DOHH2 (cell line): Measurements from ENCODE around the gene ZNF467.

ENCODE experiments used
- H3F3A ChIP-seq: fragments of 200-600 bp; sonication (generic), shearing (Covaris generic); 2 replicates; pipeline ENCODE4 v1.6.0; 2016; ENCODE audit warnings: antibody characterized with exemption, mild to moderate bottlenecking; ENCODE audit not compliant: control insufficient read depth, insufficient read depth
- H3K27ac ChIP-seq: fragments of 200-600 bp; sonication (generic); 2 replicates; pipeline ENCODE4 v1.5.1; 2014; ENCODE audit warnings: low read depth, mild to moderate bottlenecking, low read length, moderate library complexity
- H3K27me3 ChIP-seq: fragments of 200-600 bp; sonication (generic); 2 replicates; pipeline ENCODE4 v1.6.1; 2014; ENCODE audit warnings: mild to moderate bottlenecking, low read length, mixed read lengths; ENCODE audit not compliant: control insufficient read depth
- H3K36me3 ChIP-seq: fragments of 200-600 bp; sonication (generic); 2 replicates; pipeline ENCODE4 v1.6.1; 2014; ENCODE audit warnings: mild to moderate bottlenecking, low read length, moderate library complexity, mixed read lengths; ENCODE audit not compliant: control insufficient read depth
- H3K4me1 ChIP-seq: fragments of 200-600 bp; sonication (generic); 2 replicates; pipeline ENCODE4 v1.6.1; 2014; ENCODE audit warnings: mild to moderate bottlenecking, low read length, mixed read lengths; ENCODE audit not compliant: control insufficient read depth
- H3K4me2 ChIP-seq: fragments of 200-600 bp; sonication (generic); 2 replicates; pipeline ENCODE4 v1.6.0; 2014; ENCODE audit warnings: mild to moderate bottlenecking, low read length, moderate library complexity
- H3K4me3 ChIP-seq: fragments of 200-600 bp; sonication (generic); 2 replicates; pipeline ENCODE4 v1.5.1; 2014; ENCODE audit warnings: mild to moderate bottlenecking, low read length, mixed read lengths
- H3K79me2 ChIP-seq: fragments of 200-600 bp; sonication (generic); 2 replicates; pipeline ENCODE4 v1.6.1; 2014; ENCODE audit warnings: mild to moderate bottlenecking, low read length, mixed read lengths; ENCODE audit not compliant: control insufficient read depth
- H3K9me2 ChIP-seq: fragments of 200-600 bp; sonication (generic); replicated peaks from 2 replicates; pipeline ENCODE4 v1.6.1; 2014; ENCODE audit warnings: mild to moderate bottlenecking, low read length, mixed read lengths; ENCODE audit not compliant: control insufficient read depth
- H3K9me3 ChIP-seq: fragments of 200-600 bp; sonication (generic); 2 replicates; pipeline ENCODE4 v1.6.1; 2014; ENCODE audit warnings: antibody characterized with exemption, low read length, mixed read lengths; ENCODE audit not compliant: control insufficient read depth, insufficient read depth
- H4K20me1 ChIP-seq: fragments of 200-600 bp; sonication (generic); 2 replicates; pipeline ENCODE4 v1.6.0; 2014; ENCODE audit warnings: low read depth, mild to moderate bottlenecking, antibody characterized with exemption, low read length, moderate library complexity; ENCODE audit not compliant: control insufficient read depth, insufficient read depth
- EZH2phosphoT487 ChIP-seq: fragments of 200-600 bp; sonication (generic); IDR thresholded peaks from 2 replicates; pipeline ENCODE4 v1.6.1; 2017; ENCODE audit warnings: borderline replicate concordance, mild to moderate bottlenecking, antibody characterized with exemption, low read length, moderate library complexity, mixed read lengths
- TF ChIP-seq, protein P1 (sequence below): fragments of 200-600 bp; sonication (generic); IDR thresholded peaks from one replicate; pipeline ENCODE4 v1.5.1; 2014; ENCODE audit warnings: antibody characterized with exemption, mild to moderate bottlenecking, low read depth, low read length; ENCODE audit not compliant: poor library complexity, severe bottlenecking

ZNF467 gene

DNA sequence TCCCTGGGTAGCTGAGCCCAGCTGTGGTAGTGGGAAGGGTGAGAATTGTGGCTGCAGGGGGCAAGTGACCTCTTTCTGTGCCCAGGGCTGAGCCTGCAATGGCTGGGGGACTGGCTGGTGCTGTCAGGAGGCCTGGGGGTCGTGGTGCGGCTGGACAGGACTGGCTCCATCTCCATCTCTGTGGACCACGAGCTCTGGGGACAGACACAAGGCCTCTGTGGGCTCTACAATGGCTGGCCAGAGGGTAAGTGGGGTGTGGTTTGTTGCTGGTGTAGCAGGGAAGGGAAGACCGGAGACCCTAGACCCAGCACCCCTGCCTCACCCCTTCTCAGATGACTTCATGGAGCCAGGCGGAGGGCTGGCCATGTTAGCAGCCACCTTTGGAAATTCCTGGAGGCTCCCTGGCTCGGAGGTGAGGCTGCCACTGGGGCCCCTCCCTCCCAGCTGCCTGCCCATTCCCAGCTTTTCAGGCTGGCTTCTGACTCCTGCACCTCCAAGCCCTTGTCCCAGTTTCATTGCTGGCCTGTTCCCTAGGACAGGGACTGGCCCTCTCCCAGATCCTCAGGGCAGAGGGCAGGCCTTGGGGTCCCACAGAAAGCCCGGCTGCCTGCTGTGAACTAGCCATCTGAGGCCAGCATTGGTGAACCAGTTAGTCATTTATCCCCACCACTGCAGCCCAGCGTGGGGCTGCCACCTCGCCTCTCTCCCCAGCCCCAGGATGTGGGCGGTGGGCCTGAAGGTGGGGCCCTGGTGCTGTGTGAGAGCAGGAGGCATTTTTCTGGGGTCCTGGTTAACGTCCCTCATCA, 5.5 kb upstream of the ZNF467 start:
- H3K9me2 ChIP-seq, result no peaks in the 10 kb centered on the region
- H3K4me3 ChIP-seq, result no peak overlapping the region
- H3K79me2 ChIP-seq, result no peaks in the 10 kb centered on the region
- no peak overlapping the region for H3K4me2 ChIP-seq
- H3K27me3 ChIP-seq, result peaks cover 17% of the 10 kb centered on the region; the same call in 1 of the 2 replicates
- peaks cover 9% of the 10 kb centered on the region for H3F3A ChIP-seq
- no peaks in the 10 kb centered on the region for H3K9me3 ChIP-seq
- H3K4me1 ChIP-seq, result peaks cover 31% of the 10 kb centered on the region
- TF ChIP-seq, protein P1, sequence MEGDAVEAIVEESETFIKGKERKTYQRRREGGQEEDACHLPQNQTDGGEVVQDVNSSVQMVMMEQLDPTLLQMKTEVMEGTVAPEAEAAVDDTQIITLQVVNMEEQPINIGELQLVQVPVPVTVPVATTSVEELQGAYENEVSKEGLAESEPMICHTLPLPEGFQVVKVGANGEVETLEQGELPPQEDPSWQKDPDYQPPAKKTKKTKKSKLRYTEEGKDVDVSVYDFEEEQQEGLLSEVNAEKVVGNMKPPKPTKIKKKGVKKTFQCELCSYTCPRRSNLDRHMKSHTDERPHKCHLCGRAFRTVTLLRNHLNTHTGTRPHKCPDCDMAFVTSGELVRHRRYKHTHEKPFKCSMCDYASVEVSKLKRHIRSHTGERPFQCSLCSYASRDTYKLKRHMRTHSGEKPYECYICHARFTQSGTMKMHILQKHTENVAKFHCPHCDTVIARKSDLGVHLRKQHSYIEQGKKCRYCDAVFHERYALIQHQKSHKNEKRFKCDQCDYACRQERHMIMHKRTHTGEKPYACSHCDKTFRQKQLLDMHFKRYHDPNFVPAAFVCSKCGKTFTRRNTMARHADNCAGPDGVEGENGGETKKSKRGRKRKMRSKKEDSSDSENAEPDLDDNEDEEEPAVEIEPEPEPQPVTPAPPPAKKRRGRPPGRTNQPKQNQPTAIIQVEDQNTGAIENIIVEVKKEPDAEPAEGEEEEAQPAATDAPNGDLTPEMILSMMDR, result no peak
- no peak for TF ChIP-seq EZH2phosphoT487
- H3K27ac ChIP-seq, result no peak overlapping the region
- H3K36me3 ChIP-seq, result no peaks in the 10 kb centered on the region
- 0 out of 2 replicates have a peak, but pooled peaks cover 8% of the 10 kb centered on the region for H4K20me1 ChIP-seq

- no peak for TF ChIP-seq EZH2phosphoT487
- TF ChIP-seq, protein P1, result no peak
- Histone ChIP-seq H4K20me1 (0 out of 2 replicates have a peak, but pooled peaks cover 8% of the 10 kb centered on the region), H3K79me2 (no peaks in the 10 kb centered on the region), H3K4me1 (peaks cover 36% of the 10 kb centered on the region), H3F3A (peaks cover 9% of the 10 kb centered on the region), H3K27ac (no peak overlapping the region), H3K36me3 (no peaks in the 10 kb centered on the region), H3K4me3 (no peak overlapping the region), H3K4me2 (no peak overlapping the region), H3K9me3 (no peaks in the 10 kb centered on the region), H3K27me3 (peaks cover 17% of the 10 kb centered on the region; the same call in 1 of the 2 replicates), H3K9me2 (no peaks in the 10 kb centered on the region)
These were observed 4.9 kb upstream of the ZNF467 start for GRCh38 chr7:149778327-149778637.

- no peak overlapping the region for H3K27ac ChIP-seq
- 0 out of 2 replicates have a peak, but pooled peaks cover 8% of the 10 kb centered on the region for H4K20me1 ChIP-seq
- H3K4me1 ChIP-seq, result peaks cover 39% of the 10 kb centered on the region
- peaks cover 9% of the 10 kb centered on the region for H3F3A ChIP-seq
- no peaks in the 10 kb centered on the region for H3K9me3 ChIP-seq
- H3K27me3 ChIP-seq, result peaks cover 17% of the 10 kb centered on the region; the same call in 1 of the 2 replicates
- no peaks in the 10 kb centered on the region for H3K9me2 ChIP-seq
- H3K79me2 ChIP-seq, result no peaks in the 10 kb centered on the region
- TF ChIP-seq, protein P1, result no peak
- TF ChIP-seq EZH2phosphoT487, result no peak
- H3K36me3 ChIP-seq, result no peaks in the 10 kb centered on the region
- H3K4me2 ChIP-seq, result no peak overlapping the region
- no peak overlapping the region for H3K4me3 ChIP-seq
These were observed 4.4 kb upstream of the ZNF467 start for GRCh38 chr7:149777551-149778326.
